ENCODE data around the gene ACTRT2.

GRCh38 chr1:3005771-3006170 lies 15.5 kb upstream of the ACTRT2 start:
- no peak for TF ChIP-seq POLR2A (IDR thresholded peaks at IDR 0.05)
- no peak for TF ChIP-seq CTCF (IDR thresholded peaks at IDR 0.05)
